H1 (cell line): Measurements from ENCODE around the gene BGLAP. TPM values are rescaled to one million over a fixed set of nuclear protein-coding genes. Genes with fewer than 3 reads are reported as not detected.

ENCODE experiments used
- CTCF ChIA-PET: fragments of 300-600 bp; sonication (Branson Sonifier 250); formaldehyde crosslinking; loops from one replicate; lab custom pipeline; 2021; ENCODE audit not compliant: partially characterized antibody; lab: Charles Lee
- POLR2A ChIA-PET: fragments of 300-600 bp; sonication (Branson Sonifier 250); formaldehyde crosslinking; loops from one replicate; lab custom pipeline; 2021; ENCODE audit warnings: inconsistent platforms; ENCODE audit not compliant: partially characterized antibody; lab: Charles Lee
- DNase-seq, 2 experiments: peaks; one replicate each; pipeline versions ENCODE4 v3.0.0 to v3.0.0-alpha.2; 2010 to 2022; ENCODE audit warnings: low spot score in 2 of 2, low read depth in 1 of 2, mixed read lengths in 1 of 2
- FAIRE-seq: peaks from 2 replicates; lab custom pipeline; 2011; peaks lifted over from hg19 to GRCh38; lab: Jason Lieb, UNC
- H2AFZ ChIP-seq: 2 replicates; pipeline ENCODE4 v1.8.1; 2012; ENCODE audit warnings: low read length, inconsistent platforms
- H2AK5ac ChIP-seq: 2 replicates; pipeline ENCODE4 v1.6.1; 2013; ENCODE audit warnings: low read depth, low read length
- H2BK120ac ChIP-seq: replicated peaks from 2 replicates; pipeline ENCODE3; 2013; ENCODE audit warnings: low read depth, low read length, inconsistent platforms
- H2BK12ac ChIP-seq: 2 replicates; pipeline ENCODE4 v1.6.1; 2013; ENCODE audit warnings: low read depth, low read length
- H2BK15ac ChIP-seq: 2 replicates; pipeline ENCODE4 v1.6.1; 2013; ENCODE audit warnings: low read length
- H2BK20ac ChIP-seq: 2 replicates; pipeline ENCODE4 v1.6.1; 2013; ENCODE audit warnings: low read length
- H2BK5ac ChIP-seq: 2 replicates; pipeline ENCODE4 v1.6.1; 2013; ENCODE audit warnings: low read depth, low read length
- H3K14ac ChIP-seq: 2 replicates; pipeline ENCODE4 v1.6.1; 2013; ENCODE audit warnings: inconsistent platforms; ENCODE audit not compliant: insufficient read length
- H3K18ac ChIP-seq: 2 replicates; pipeline ENCODE4 v1.6.1; 2013; ENCODE audit warnings: low read length; ENCODE audit errors: extremely low read depth
- H3K23ac ChIP-seq: 2 replicates; pipeline ENCODE4 v1.6.1; 2013; ENCODE audit warnings: inconsistent platforms; ENCODE audit not compliant: insufficient read length
- H3K23me2 ChIP-seq: 2 replicates; pipeline ENCODE4 v1.6.1; 2013; ENCODE audit warnings: low read depth, low read length
- H3K27ac ChIP-seq: 2 replicates; pipeline ENCODE4 v1.6.1; 2011; ENCODE audit warnings: low read depth, low read length, inconsistent platforms
- H3K27me3 ChIP-seq, 4 experiments: replicated peaks in 1 of 4; 1 replicate in 1 of 4; 2 replicates in 3 of 4; pipeline versions ENCODE4 v1.6.1 to v1.8.1; 2011 to 2013; ENCODE audit warnings: low read length in 3 of 4, mild to moderate bottlenecking in 3 of 4, inconsistent platforms in 2 of 4, mixed read lengths in 2 of 4, moderate library complexity in 1 of 4; ENCODE audit not compliant: control insufficient read depth in 3 of 4, insufficient read depth in 3 of 4; ENCODE audit errors: extremely low read depth in 1 of 4
- H3K36me3 ChIP-seq, 4 experiments: 2 replicates each; pipeline versions ENCODE4 v1.6.1 to v1.8.1; 2011 to 2013; ENCODE audit warnings: mild to moderate bottlenecking in 4 of 4, low read length in 3 of 4, moderate library complexity in 2 of 4, control low read depth in 1 of 4, inconsistent platforms in 1 of 4; ENCODE audit not compliant: insufficient read depth in 4 of 4, control insufficient read depth in 2 of 4
- H3K4ac ChIP-seq: replicated peaks from 2 replicates; pipeline ENCODE3; 2013; ENCODE audit warnings: low read length, low read depth, mixed read lengths, inconsistent platforms; ENCODE audit not compliant: insufficient read length
- H3K4me1 ChIP-seq, 4 experiments: replicated peaks in 1 of 4; 1 replicate in 1 of 4; 2 replicates in 3 of 4; pipeline versions ENCODE4 v1.6.1 to v1.8.1; 2011 to 2013; ENCODE audit warnings: low read length in 3 of 4, inconsistent platforms in 2 of 4, mixed read lengths in 1 of 4; ENCODE audit not compliant: insufficient read depth in 4 of 4, control insufficient read depth in 3 of 4
- H3K4me2 ChIP-seq, 2 experiments: 2 replicates each; pipeline versions ENCODE4 v1.6.1 to v1.8.1; 2011 to 2013; ENCODE audit warnings: low read depth in 2 of 2, low read length in 2 of 2, control low read depth in 1 of 2, inconsistent platforms in 1 of 2, mild to moderate bottlenecking in 1 of 2; ENCODE audit not compliant: insufficient read depth in 1 of 2
- H3K4me3 ChIP-seq, 4 experiments: fragments of 200-600, 300-600 bp in 1 of 4; sonication (generic), shearing (Covaris generic), sonication (Bioruptor Twin) in 1 of 4; 2 replicates each; pipeline versions ENCODE4 v1.5.1 to v1.8.1; 2011 to 2016; ENCODE audit warnings: low read length in 4 of 4, low read depth in 3 of 4, control low read depth in 2 of 4, inconsistent platforms in 2 of 4, mild to moderate bottlenecking in 2 of 4, mixed read lengths in 1 of 4, moderate library complexity in 1 of 4; ENCODE audit not compliant: insufficient read depth in 2 of 4; ENCODE audit errors: extremely low read depth in 1 of 4
- H3K56ac ChIP-seq: replicated peaks from 2 replicates; pipeline ENCODE3; 2013; ENCODE audit warnings: low read depth, mild to moderate bottlenecking, mixed read lengths, low read length, inconsistent platforms; ENCODE audit not compliant: insufficient read length
- H3K79me1 ChIP-seq: 2 replicates; pipeline ENCODE4 v1.6.1; 2013; ENCODE audit warnings: low read depth, low read length, control low read depth
- H3K79me2 ChIP-seq, 2 experiments: 2 replicates each; pipeline versions ENCODE4 v1.6.1 to v1.8.1; 2012 to 2013; ENCODE audit warnings: low read length in 2 of 2, mild to moderate bottlenecking in 2 of 2, inconsistent platforms in 1 of 2; ENCODE audit not compliant: insufficient read depth in 2 of 2, control insufficient read depth in 1 of 2
- H3K9ac ChIP-seq, 4 experiments: replicated peaks in 1 of 4; 1 replicate in 1 of 4; 2 replicates in 3 of 4; pipeline versions ENCODE4 v1.6.1 to v1.8.1; 2011 to 2013; ENCODE audit warnings: low read depth in 3 of 4, low read length in 3 of 4, control low read depth in 2 of 4, mild to moderate bottlenecking in 2 of 4, moderate library complexity in 2 of 4, inconsistent platforms in 1 of 4; ENCODE audit errors: extremely low read depth in 1 of 4
- H3K9me3 ChIP-seq, 2 experiments: 2 replicates each; pipeline versions ENCODE4 v1.6.1 to v1.8.1; 2012 to 2013; ENCODE audit warnings: mild to moderate bottlenecking in 2 of 2, moderate library complexity in 2 of 2, control low read depth in 1 of 2, inconsistent platforms in 1 of 2, low read depth in 1 of 2, low read length in 1 of 2, mixed read lengths in 1 of 2; ENCODE audit not compliant: insufficient read depth in 2 of 2
- H4K20me1 ChIP-seq, 2 experiments: replicated peaks in 1 of 2; 2 replicates each; pipeline versions ENCODE3 to v1.8.1; 2011 to 2013; ENCODE audit warnings: inconsistent platforms in 2 of 2, low read length in 2 of 2, mild to moderate bottlenecking in 1 of 2; ENCODE audit not compliant: insufficient read depth in 2 of 2, control insufficient read depth in 1 of 2
- H4K5ac ChIP-seq: 2 replicates; pipeline ENCODE4 v1.6.1; 2013; ENCODE audit warnings: low read length, low read depth, mixed read lengths, inconsistent platforms; ENCODE audit not compliant: insufficient read length
- H4K8ac ChIP-seq: 2 replicates; pipeline ENCODE4 v1.8.0; 2013; ENCODE audit warnings: mild to moderate bottlenecking, moderate library complexity, low read length, inconsistent platforms; ENCODE audit not compliant: insufficient read depth; ENCODE audit errors: extremely low read depth
- H4K91ac ChIP-seq: replicated peaks from 2 replicates; pipeline ENCODE3; 2013; ENCODE audit warnings: low read length, mixed read lengths, inconsistent platforms; ENCODE audit not compliant: insufficient read length
- CBX5 ChIP-seq: fragments of 300-800, 300-1000 bp; sonication (generic); IDR thresholded peaks from 2 replicates; pipeline ENCODE4 v1.7.1; 2016; ENCODE audit warnings: antibody characterized with exemption, low read length, low read depth
- CBX8 ChIP-seq: fragments of 300-800, 300-1000 bp; sonication (generic); IDR thresholded peaks from 2 replicates; pipeline ENCODE4 v1.7.1; 2016; ENCODE audit warnings: low read depth, low read length, borderline replicate concordance
- CHD2 ChIP-seq: IDR thresholded peaks from 2 replicates; pipeline ENCODE4 v1.6.1; 2012; ENCODE audit warnings: low read length, improper control_type of control experiment
- CREB1 ChIP-seq: IDR thresholded peaks from 2 replicates; pipeline ENCODE4 v1.6.1; 2012; ENCODE audit warnings: inconsistent platforms
- FOSL1 ChIP-seq: IDR thresholded peaks from 2 replicates; pipeline ENCODE4 v1.6.1; 2011; ENCODE audit warnings: mild to moderate bottlenecking, low read depth, low read length, moderate library complexity; ENCODE audit not compliant: insufficient read depth
- JUND ChIP-seq: IDR thresholded peaks from 2 replicates; pipeline ENCODE4 v1.6.1; 2011; ENCODE audit warnings: mild to moderate bottlenecking, improper control_type of control experiment, low read length
- RNF2 ChIP-seq: fragments of 200-900, 300-1000 bp; sonication (generic); IDR thresholded peaks from 2 replicates; pipeline ENCODE4 v1.7.1; 2016; ENCODE audit warnings: borderline replicate concordance, low read depth, mild to moderate bottlenecking, antibody characterized with exemption, low read length; ENCODE audit not compliant: poor library complexity, severe bottlenecking; ENCODE audit errors: missing control alignments
- SAP30 ChIP-seq: fragments of 300-600 bp; sonication (generic); IDR thresholded peaks from 2 replicates; pipeline ENCODE4 v1.7.1; 2012; ENCODE audit warnings: low read length, moderate library complexity, mild to moderate bottlenecking, inconsistent platforms; ENCODE audit not compliant: insufficient read depth, insufficient replicate concordance
- SIX5 ChIP-seq: IDR thresholded peaks from 2 replicates; pipeline ENCODE4 v1.6.1; 2011; ENCODE audit warnings: mild to moderate bottlenecking, low read depth, low read length
- TAF1 ChIP-seq: IDR thresholded peaks from 2 replicates; pipeline ENCODE4 v1.6.1; 2011; ENCODE audit warnings: mild to moderate bottlenecking, low read depth, low read length
- whole genome bisulfite sequencing, 2 experiments: shearing (Covaris generic) in 1 of 2; methylation state at CpG; one replicate each; pipeline versions ENCODE4 v1.1.6 to v1.1.7; 2013 to 2015; ENCODE audit warnings: low lambda C conversion rate in 2 of 2, mixed read lengths in 2 of 2, inconsistent platforms in 1 of 2, low coverage in 1 of 2, missing lambda C conversion rate in 1 of 2; ENCODE audit not compliant: insufficient replicate concordance in 2 of 2, insufficient coverage in 1 of 2, insufficient read length in 1 of 2; ENCODE audit errors: extremely low coverage in 1 of 2, missing lambda C conversion rate in 1 of 2; 5-methylcytosine and 5-hydroxymethylcytosine counted together
- polyA plus RNA-seq, 7 experiments: library from polyadenylated mRNA; depleted of rRNA in 3 of 7; stranded (reverse) in 5 of 7; unstranded in 2 of 7; fragments of >200 nt in 5 of 7; fragments of 200-250 nt in 2 of 7; gene quantifications; 1 replicate in 5 of 7; 2 replicates in 1 of 7; 4 replicates in 1 of 7; pipeline versions ENCODE4 v1.2.1 to v1.2.3, GENCODE V29; 2011 to 2013; ENCODE audit warnings: missing spikeins in 2 of 7, mixed read lengths in 2 of 7
- total RNA-seq: library from RNA; stranded (reverse); fragmentation: NEBNext Ultra II Directional; extraction: Animal tissue kit (Norgen Biotek cat#: 25700); gene quantifications from 2 replicates; pipeline ENCODE4 v1.2.1, GENCODE V29; 2021
- TF ChIP-seq, protein P1 (sequence below): IDR thresholded peaks from 2 replicates; pipeline ENCODE4 v1.6.1; 2012; ENCODE audit warnings: inconsistent platforms
- TF ChIP-seq, protein P2 (sequence below): IDR thresholded peaks from 2 replicates; pipeline ENCODE4 v1.6.1; 2011; ENCODE audit warnings: low read depth, mild to moderate bottlenecking, low read length; ENCODE audit not compliant: insufficient read depth

The BGLAP gene
- total and polyA plus RNA-seq, 2 of the 8 experiments (the other 6 are each of a cell fraction or from before 2014, with no cell fraction given), result 1.2 to 1.5 TPM

DNA sequence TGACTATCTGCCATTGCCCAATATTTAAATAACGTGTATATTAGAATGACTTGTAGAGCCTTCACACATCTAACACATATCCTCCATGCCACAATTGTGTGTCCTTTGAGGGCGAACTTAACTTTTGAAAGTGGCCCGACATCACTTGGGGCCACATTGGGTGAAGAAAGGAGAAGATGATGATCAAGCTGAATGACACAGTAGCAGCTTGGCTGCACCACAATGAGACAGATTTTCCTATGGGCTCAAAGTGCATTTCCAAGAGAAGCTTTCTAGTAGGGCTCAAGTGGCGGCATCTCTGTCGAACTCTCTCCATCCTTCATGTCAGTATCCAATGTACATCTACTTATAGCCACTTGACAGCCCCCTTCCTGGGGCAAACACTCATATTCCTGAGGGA lies 3.7 kb upstream of the BGLAP start:
- H3K27ac ChIP-seq, result no peak overlapping the region
- no peak overlapping the region for H3K14ac ChIP-seq
- H3K27me3 ChIP-seq, result no peaks in the 10 kb centered on the region
- H3K9me3 ChIP-seq, result no peaks in the 10 kb centered on the region
- peaks cover 2% of the 10 kb centered on the region; the same call in 1 of the 2 replicates for H3K79me1 ChIP-seq
- no peak overlapping the region for H2AK5ac ChIP-seq
- no peaks in the 10 kb centered on the region for H3K23me2 ChIP-seq
- H2BK20ac ChIP-seq, result no peak overlapping the region
- WGBS, 2 experiments, result 90% methylated on average over 5 of the region's 5 CpGs; no CpG with 5 or more reads in 1 of the 2 experiments
- H2BK5ac ChIP-seq, result no peak overlapping the region
- no peak overlapping the region for H3K56ac ChIP-seq
- no peak overlapping the region for H3K18ac ChIP-seq
- H2BK15ac ChIP-seq, result no peak overlapping the region
- H3K4ac ChIP-seq, result no peak overlapping the region
- H3K36me3 ChIP-seq, result peaks cover 22 to 45% (median 29%) of the 10 kb centered on the region in 4 experiments; a peak in 7 of 8 replicates
- H3K4me3 ChIP-seq, result no peak overlapping the region
- DNase-seq (no peak), FAIRE-seq (no peak)
- no peak overlapping the region for H3K4me2 ChIP-seq
- ChIA-PET CTCF (interaction anchor here (1.4 to 47.2 kb wide), 6 partner anchors 10 to 208 kb away, joined by 4 to 1265 read pairs (median 6); partner anchors contain the start of genes PAQR6 and SEMA4A), POLR2A (interaction anchor here (0.8 to 12.7 kb wide), 6 partner anchors 9 to 42 kb away, joined by 3 to 82 read pairs (median 3); partner anchors contain the start of genes PAQR6 and PMF1)
- no peak overlapping the region for H4K91ac ChIP-seq
- no peak overlapping the region for H4K8ac ChIP-seq
- H3K9ac ChIP-seq, result no peak overlapping the region
- no peaks in the 10 kb centered on the region; a peak in 1 of 7 replicates for H3K4me1 ChIP-seq
- no peak overlapping the region for H2BK12ac ChIP-seq
- H4K5ac ChIP-seq, result no peak overlapping the region
- H2AFZ ChIP-seq, result no peak overlapping the region
- no peak overlapping the region for H2BK120ac ChIP-seq
- H4K20me1 ChIP-seq, result peaks cover 2 to 8% of the 10 kb centered on the region in 2 experiments
- H3K79me2 ChIP-seq, result no peaks in the 10 kb centered on the region
- H3K23ac ChIP-seq, result no peak overlapping the region
- TF ChIP-seq JUND (no peak), CREB1 (no peak), SIX5 (no peak), FOSL1 (no peak), TAF1 (no peak), SAP30 (no peak), CBX8 (no peak), CHD2 (no peak), RNF2 (no peak), CBX5 (no peak)
- TF ChIP-seq, protein P1, sequence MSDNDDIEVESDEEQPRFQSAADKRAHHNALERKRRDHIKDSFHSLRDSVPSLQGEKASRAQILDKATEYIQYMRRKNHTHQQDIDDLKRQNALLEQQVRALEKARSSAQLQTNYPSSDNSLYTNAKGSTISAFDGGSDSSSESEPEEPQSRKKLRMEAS, result no peak
- TF ChIP-seq, protein P2, sequence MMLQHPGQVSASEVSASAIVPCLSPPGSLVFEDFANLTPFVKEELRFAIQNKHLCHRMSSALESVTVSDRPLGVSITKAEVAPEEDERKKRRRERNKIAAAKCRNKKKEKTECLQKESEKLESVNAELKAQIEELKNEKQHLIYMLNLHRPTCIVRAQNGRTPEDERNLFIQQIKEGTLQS, result no peak
